Panc1 (cell line): ENCODE data around the gene NOL9. TPM values are rescaled to one million over a fixed set of nuclear protein-coding genes. Genes with fewer than 3 reads are reported as not detected.
A peak's percentile ranks its signal among the peaks of the same experiment; 100 is the strongest.

ENCODE experiments used
- ATAC-seq: fragments of 200-7000 bp; cut with Tn5 transposase; 2 replicates; pipeline ENCODE4 v1.9.1; 2020; ENCODE audit warnings: mild to moderate bottlenecking, moderate library complexity
- BruUV-seq: library from RNA; stranded (reverse); fragments of 400-500 nt; replicated peaks from 2 replicates; lab custom pipeline; 2021; lab: Mats Ljungman, UMichigan
- CTCF ChIA-PET: fragments of 300-600 bp; sonication (Branson Sonifier 250); formaldehyde crosslinking; loops from one replicate; lab custom pipeline; 2022; ENCODE audit warnings: antibody characterized with exemption; lab: Charles Lee
- POLR2A ChIA-PET: fragments of 300-600 bp; sonication (Branson Sonifier 250); formaldehyde crosslinking; loops from one replicate; lab custom pipeline; 2022; ENCODE audit warnings: antibody characterized with exemption; lab: Charles Lee
- DNase-seq: peaks from one replicate; pipeline ENCODE4 v3.0.0-alpha.2; 2010; ENCODE audit warnings: low read depth, low spot score
- H3K27ac ChIP-seq: 2 replicates; pipeline ENCODE4 v1.5.1; 2011; ENCODE audit warnings: mild to moderate bottlenecking, low read length, inconsistent platforms
- H3K27me3 ChIP-seq: fragments of 200-500 bp; sonication (Bioruptor generic); 2 replicates; pipeline ENCODE4 v1.6.0; 2014; ENCODE audit warnings: low read length, inconsistent platforms; ENCODE audit not compliant: control insufficient read depth, insufficient read depth
- H3K36me3 ChIP-seq: fragments of 200-500 bp; sonication (Bioruptor generic); 2 replicates; pipeline ENCODE4 v1.5.1; 2014; ENCODE audit warnings: inconsistent platforms, mild to moderate bottlenecking, low read length, moderate library complexity; ENCODE audit not compliant: control insufficient read depth, insufficient read depth
- H3K4me1 ChIP-seq: 2 replicates; pipeline ENCODE4 v1.5.1; 2011; ENCODE audit warnings: inconsistent platforms, mild to moderate bottlenecking, low read length, moderate library complexity; ENCODE audit not compliant: control insufficient read depth, insufficient read depth
- H3K4me3 ChIP-seq, 2 experiments: 2 replicates each; pipeline ENCODE4 v1.5.1; 2011 to 2012; ENCODE audit warnings: low read depth in 2 of 2, low read length in 2 of 2, mild to moderate bottlenecking in 2 of 2, inconsistent platforms in 1 of 2, moderate library complexity in 1 of 2
- H3K9me3 ChIP-seq: fragments of 200-500 bp; sonication (Bioruptor generic); 2 replicates; pipeline ENCODE4 v1.5.1; 2014; ENCODE audit warnings: low read depth, mild to moderate bottlenecking, inconsistent platforms, low read length, moderate library complexity; ENCODE audit not compliant: control insufficient read depth, insufficient read depth
- POLR2AphosphoS5 ChIP-seq: IDR thresholded peaks from 2 replicates; pipeline ENCODE4 v1.6.1; 2012; ENCODE audit warnings: mild to moderate bottlenecking, low read depth, low read length, moderate library complexity
- REST ChIP-seq, 2 experiments: IDR thresholded peaks; 2 replicates each; pipeline ENCODE4 v1.6.1; 2011 to 2012; ENCODE audit warnings: low read depth in 2 of 2, control low read depth in 1 of 2, low read length in 1 of 2, mild to moderate bottlenecking in 1 of 2, moderate library complexity in 1 of 2; ENCODE audit not compliant: insufficient read depth in 1 of 2
- SIN3A ChIP-seq: IDR thresholded peaks from 2 replicates; pipeline ENCODE4 v1.6.1; 2012; ENCODE audit warnings: low read depth, mild to moderate bottlenecking, low read length, moderate library complexity, borderline replicate concordance; ENCODE audit not compliant: insufficient read depth
- TCF7L2 ChIP-seq: IDR thresholded peaks from 2 replicates; pipeline ENCODE4 v1.6.1; 2011; ENCODE audit warnings: mild to moderate bottlenecking, low read depth, low read length, inconsistent platforms
- in situ Hi-C: cut with HindIII; loops from 2 replicates; pipeline ENCODE4 v1.10.0; 2016; ENCODE audit warnings: low sequenced_read_pairs, low pct_unique_long_range_greater_than_20kb
- intact Hi-C: fragments of 100-400 bp; cut with micrococcal nuclease; formaldehyde crosslinking; loops from one replicate; pipeline ENCODE4 v1.10.0; 2022; ENCODE audit not compliant: unreplicated experiment
- total RNA-seq: library from RNA; stranded (reverse); gene quantifications from one replicate; pipeline ENCODE4 v1.2.1, GENCODE V29; 2021; ENCODE audit not compliant: unreplicated experiment
- TF ChIP-seq, protein P1 (sequence below): fragments of 450-650 bp; IDR thresholded peaks from 2 replicates; pipeline ENCODE4 v1.5.1; 2017; ENCODE audit warnings: mild to moderate bottlenecking

The NOL9 gene
- total RNA-seq, 1 experiment from 2014 or later, result 46.4 TPM

- intact Hi-C loops, result no loop called here
- BruUV-seq, result no TSS peak
- CTCF ChIA-PET, result no interaction called here
Observed at GRCh38 chr1:6590046-6590445, 35.7 kb upstream of the NOL9 start.

DNA sequence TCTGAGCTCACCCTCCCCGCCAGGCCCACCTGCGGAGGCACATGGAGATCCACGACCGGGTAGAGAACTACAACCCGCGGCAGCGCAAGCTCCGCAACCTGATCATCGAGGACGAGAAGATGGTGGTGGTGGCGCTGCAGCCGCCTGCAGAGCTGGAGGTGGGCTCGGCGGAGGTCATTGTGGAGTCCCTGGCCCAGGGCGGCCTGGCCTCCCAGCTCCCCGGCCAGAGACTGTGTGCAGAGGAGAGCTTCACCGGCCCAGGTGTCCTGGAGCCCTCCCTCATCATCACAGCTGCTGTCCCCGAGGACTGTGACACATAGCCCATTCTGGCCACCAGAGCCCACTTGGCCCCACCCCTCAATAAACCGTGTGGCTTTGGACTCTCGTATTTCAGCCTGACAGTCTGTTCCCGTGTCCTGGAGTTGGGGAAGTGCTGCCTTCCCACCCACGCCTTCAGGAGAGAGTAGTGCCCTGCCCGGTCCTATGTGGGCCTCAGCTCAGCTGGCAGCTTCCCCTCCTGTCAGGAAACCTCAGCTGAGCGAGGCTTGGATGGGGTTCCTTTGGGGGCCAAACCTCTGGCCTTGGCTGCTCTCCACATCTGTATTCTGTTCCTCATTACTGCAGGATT, 34.7 kb upstream of the NOL9 start:
- in situ Hi-C loops (no loop called here), intact Hi-C loops (no loop called here)
- H3K27me3 ChIP-seq, result no peaks in the 10 kb centered on the region
- no peak overlapping the region for H3K27ac ChIP-seq
- H3K4me1 ChIP-seq, result no peaks in the 10 kb centered on the region
- ATAC-seq, result peak; percentile 5; the same call in 1 of the 2 replicates
- peaks cover 2% of the 10 kb centered on the region; the same call in 1 of the 2 replicates for H3K36me3 ChIP-seq
- BruUV-seq, result no TSS peak
- no peak for DNase-seq
- no peaks in the 10 kb centered on the region for H3K9me3 ChIP-seq
- POLR2A ChIA-PET, result interaction anchor here (0.7 kb wide), 1 partner anchor 34 kb away, joined by 3 read pairs; the partner anchor contains the start of gene TAS1R1
- CTCF ChIA-PET, result no interaction called here
- TF ChIP-seq, protein P1, sequence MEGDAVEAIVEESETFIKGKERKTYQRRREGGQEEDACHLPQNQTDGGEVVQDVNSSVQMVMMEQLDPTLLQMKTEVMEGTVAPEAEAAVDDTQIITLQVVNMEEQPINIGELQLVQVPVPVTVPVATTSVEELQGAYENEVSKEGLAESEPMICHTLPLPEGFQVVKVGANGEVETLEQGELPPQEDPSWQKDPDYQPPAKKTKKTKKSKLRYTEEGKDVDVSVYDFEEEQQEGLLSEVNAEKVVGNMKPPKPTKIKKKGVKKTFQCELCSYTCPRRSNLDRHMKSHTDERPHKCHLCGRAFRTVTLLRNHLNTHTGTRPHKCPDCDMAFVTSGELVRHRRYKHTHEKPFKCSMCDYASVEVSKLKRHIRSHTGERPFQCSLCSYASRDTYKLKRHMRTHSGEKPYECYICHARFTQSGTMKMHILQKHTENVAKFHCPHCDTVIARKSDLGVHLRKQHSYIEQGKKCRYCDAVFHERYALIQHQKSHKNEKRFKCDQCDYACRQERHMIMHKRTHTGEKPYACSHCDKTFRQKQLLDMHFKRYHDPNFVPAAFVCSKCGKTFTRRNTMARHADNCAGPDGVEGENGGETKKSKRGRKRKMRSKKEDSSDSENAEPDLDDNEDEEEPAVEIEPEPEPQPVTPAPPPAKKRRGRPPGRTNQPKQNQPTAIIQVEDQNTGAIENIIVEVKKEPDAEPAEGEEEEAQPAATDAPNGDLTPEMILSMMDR, result no peak
- no peak for TF ChIP-seq SIN3A
- TF ChIP-seq TCF7L2, result no peak
- TF ChIP-seq POLR2AphosphoS5, result no peak; the same call in 1 of the 2 replicates
- TF ChIP-seq REST (IDR thresholded peaks at IDR 0.05; ENCODE audit: insufficient read depth in 1 of 2, low read depth in 2 of 2, low read length in 1 of 2), result no peak
- no peak overlapping the region for H3K4me3 ChIP-seq

More at GRCh38 chr1:6590046-6590445, 35.7 kb upstream of the NOL9 start:
- Histone ChIP-seq H3K36me3 (peaks cover 2% of the 10 kb centered on the region; the same call in 1 of the 2 replicates), H3K27ac (no peak overlapping the region), H3K27me3 (no peaks in the 10 kb centered on the region), H3K9me3 (no peaks in the 10 kb centered on the region), H3K4me3 (no peak overlapping the region), H3K4me1 (no peaks in the 10 kb centered on the region)
- DNase-seq (no peak), ATAC-seq (no peak)
- TF ChIP-seq, protein P1, result no peak
- TF ChIP-seq REST (IDR thresholded peaks at IDR 0.05; ENCODE audit: insufficient read depth in 1 of 2, low read depth in 2 of 2, low read length in 1 of 2) (no peak), POLR2AphosphoS5 (no peak), TCF7L2 (no peak), SIN3A (no peak)
- in situ Hi-C loops, result no loop called here
- POLR2A ChIA-PET, result no interaction called here
